ENCODE measurements around the gene IFI30.

GRCh38 chr19:18220632-18221275 is 47.1 kb downstream of the IFI30 start:
- TF ChIP-seq CTCF (IDR thresholded peaks at IDR 0.05) (no peak), POLR2A (IDR thresholded peaks at IDR 0.05) (no peak)
